Activated CD8-positive, alpha-beta memory T cell treated with anti-CD3 and anti-CD28 coated beads for 48 hours (primary cell): Measurements from ENCODE around the gene CAPS.

Source experiments
- DNase-seq, 3 experiments: peaks; one replicate each; pipeline ENCODE4 v3.0.0-alpha.2; 2020; ENCODE audit warnings: low read depth in 2 of 3, low spot score in 2 of 3

CAPS gene

DNA sequence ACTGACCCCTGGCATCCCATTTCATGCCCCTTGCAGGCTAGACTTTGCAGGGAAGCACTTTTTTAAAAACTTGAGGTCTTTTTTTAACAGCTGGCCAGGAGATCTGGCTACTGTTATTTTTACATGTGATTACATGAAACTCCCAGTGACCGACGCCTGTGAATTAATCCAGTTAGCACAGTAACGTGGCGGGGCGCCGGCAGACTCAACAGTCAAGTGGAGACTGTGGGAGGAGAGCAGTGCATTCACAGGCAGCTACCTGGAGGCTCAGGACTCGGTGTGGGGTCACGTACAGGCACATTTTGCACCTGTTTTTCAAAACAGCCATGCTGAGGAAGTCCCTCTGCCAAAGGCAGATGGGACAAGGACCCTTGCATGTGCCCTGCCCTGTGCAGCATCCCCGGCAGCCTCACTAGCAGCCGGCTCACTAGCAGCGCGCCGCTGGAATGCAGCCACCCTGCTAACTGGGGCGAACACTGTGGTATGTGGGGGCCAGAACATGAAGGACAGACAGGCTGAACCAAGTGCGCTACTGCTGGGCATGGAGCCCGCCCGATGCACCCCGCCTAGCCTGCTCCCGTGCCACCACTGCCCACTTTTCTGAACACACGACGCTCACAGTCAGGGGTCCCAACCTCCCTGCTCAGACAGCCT is 18.7 kb downstream of the CAPS start:
- DNase-seq: no peak

DNA sequence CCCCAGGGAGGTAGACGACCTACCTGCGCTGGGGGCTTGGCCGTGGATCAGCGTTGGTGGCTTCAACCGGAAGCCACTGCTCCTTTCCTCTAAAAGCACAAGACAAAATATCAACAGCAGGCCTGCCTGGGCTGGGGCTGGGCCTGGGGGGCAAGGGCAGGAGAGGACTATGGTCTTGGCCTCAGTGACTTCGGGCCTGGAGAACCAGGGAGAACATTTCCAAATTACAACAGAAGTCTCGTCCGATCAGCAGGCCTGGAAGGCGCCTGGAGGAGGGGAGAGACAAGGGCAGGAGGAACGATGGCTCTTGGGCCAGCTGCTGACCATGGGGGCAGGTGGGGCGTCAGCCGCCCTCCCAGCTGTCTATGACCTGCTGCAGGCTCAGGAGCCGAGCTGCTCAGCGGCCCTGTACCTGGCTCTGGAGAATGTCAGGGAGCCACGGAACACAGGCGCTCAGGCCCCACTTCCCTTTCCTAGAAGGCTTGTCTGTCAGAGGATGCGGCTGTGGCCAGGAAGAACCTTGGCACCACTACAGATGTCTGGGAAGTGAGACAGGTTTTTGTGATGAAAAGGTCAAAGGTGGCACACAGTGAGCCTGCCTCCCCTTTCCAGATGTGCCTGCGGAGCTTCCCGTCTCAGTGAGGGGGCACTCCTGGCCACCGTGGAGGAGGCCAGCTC is 19.5 kb downstream of the CAPS start:
- DNase-seq: no peak

DNA sequence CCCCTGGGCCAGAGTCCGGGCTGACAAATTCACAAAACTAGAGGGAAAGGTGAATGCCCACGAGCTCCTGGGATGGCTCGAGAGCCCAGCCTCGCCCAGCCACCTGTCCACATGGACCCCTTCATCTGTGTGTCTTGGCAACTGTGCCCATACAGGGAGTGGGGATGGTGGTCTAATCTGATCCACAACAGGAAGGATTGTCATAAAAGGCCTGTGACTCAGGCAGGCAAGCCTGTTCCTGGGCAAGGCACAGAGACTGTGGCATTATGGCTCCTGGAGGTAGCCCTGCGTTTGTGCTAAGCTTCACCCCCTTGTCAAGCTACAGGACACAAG is 20.0 kb downstream of the CAPS start:
- no peak for DNase-seq

DNA sequence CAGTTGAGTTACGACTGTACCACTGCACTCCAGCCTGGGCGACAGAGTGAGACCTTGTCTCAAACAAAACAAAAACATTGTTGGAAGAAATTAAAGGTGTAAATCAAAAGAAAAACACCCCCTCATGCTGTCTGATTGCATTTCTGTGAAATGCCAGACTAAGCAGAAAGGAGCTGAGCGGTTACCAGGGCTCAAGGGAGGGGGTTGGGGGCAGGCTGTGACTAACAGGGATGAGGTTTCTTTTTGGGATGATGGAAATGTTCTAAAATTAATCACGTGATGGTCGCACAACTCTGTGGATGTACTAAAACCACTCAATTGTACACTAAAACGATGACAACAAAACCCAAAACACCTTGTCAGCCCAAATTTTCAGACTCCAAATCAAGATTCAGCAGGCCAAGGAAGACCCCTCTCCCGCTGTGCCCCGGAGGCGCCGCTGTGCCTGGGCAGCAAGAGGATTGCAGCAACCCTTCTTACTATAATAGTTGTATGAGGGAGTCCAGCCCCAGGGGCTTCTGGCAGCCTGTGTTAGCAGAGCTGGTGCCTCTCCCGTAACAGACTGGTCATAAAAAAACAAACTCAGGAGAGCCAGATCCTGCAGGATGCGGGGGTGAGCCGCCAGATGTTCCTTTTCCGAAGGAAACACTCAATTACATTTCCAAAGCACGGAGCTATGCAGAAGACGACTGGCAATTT is 20.9 kb downstream of the CAPS start:
- no peak for DNase-seq

DNA sequence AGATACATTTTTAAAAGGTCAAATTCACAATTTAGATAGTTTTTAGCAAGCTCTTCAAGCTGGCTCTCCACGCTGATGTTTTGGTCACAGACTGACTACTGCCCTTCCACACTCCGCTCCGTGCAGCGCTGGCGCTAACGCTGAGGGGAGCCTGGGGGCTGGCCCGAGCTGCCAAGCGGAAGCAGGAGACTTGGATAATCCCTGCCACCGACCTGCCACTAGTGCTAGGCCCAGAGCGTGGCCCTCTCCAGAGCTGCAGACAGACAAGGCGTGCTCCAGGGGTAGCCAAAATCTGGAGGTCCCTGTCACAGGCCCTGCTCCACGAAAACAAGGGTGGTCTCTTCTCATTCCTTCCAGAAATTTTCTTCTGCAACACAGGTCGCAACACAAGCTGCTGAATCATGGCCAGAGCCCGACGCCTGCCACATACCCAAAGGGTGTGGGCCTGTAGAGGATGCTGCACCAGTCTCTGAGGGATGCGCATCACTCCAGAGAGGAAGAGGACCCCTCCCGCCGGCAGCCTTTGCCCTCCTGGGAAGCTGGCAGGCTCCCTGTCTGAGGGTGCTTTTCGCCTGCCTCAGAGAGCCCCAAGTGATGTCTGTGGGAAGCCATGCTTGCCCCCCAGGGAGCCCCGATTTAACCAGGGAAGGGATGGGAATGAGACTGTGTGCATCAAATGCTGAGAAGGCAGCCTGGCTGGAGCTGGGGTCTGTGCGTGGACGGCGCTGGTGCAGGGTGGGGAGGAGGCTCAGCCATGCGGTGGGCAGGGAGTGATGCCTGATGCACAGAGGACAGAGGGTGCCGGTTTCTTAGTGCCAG is 21.6 kb downstream of the CAPS start:
- DNase-seq: no peak

DNA sequence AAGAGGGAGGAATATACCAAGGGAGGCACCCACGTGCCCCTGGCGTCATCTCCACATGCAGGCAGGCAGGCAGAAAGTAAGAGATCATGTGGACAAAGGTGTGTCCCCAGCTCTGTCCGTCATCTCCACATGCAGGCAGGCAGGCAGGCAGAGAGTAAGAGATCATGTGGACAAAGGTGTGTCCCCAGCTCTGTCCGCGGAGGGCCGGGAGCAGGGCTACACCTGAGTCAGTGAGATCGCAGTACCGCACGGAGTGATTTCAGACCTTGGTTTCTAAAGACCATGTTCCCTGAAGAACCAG is 22.2 kb downstream of the CAPS start:
- DNase-seq: no peak

DNA sequence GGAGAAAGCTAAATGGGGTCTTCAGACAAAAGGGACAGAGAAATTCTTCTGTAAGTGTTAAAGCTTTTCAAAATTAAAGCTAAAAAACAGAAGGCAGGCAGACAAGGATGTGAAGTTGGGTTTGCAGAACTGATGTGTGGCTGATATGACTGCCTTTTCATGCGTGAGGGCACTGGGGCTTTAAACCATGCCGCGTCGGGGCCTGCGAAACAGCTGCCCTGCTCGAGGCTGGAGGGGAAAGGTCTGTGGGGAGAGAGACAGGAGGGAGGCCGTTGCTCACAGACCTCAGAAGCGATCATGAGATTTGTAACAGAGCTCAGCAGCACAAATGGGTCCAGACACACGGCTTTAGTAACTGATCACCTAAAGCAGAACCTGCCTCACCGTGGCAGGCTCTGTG is 23.5 kb downstream of the CAPS start:
- DNase-seq: no peak

DNA sequence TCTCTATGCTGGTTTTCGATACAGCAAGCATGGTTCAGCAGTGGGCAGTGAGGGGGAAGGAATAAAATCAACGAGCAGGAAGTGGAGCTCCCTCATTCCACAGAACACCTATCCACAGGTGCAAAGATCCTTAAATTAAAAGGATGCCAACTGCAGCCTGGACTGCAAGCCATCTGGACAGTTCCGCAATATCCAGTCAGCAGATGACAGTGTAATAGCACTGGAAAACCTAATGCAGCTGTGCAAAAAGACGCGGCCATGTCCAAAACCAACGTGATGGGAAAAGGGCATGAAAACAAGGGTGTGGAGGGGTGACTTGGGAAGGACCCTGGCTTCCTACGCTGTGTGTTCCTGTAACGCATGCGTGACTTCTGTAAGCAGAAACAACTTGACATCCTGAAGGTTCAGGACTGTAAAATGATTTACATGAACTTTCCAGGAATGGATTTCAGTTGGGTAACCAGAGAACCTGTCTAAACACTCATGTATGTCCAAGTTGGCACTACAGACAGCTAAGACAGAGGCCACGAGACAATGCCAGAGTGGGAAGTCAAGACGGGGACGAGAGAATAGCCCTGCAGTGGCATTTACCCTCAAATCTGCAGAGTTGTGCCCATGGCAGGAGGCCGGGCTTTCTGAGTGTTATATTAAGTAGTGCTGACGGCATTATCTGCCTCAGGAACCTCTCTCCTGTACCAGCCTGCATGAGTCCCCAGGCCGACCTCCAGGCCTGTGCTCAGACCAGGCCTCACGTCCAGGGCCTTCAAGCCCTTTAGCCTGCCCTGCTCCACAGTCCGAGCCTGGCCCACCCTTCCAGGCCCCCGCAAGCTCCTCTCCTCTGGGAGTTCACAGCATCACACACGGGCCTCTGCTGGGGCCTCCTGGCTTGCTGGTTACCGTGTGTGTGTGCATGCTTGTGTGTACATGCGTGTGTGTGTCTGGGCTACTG is 26.5 kb downstream of the CAPS start:
- DNase-seq: no peak

DNA sequence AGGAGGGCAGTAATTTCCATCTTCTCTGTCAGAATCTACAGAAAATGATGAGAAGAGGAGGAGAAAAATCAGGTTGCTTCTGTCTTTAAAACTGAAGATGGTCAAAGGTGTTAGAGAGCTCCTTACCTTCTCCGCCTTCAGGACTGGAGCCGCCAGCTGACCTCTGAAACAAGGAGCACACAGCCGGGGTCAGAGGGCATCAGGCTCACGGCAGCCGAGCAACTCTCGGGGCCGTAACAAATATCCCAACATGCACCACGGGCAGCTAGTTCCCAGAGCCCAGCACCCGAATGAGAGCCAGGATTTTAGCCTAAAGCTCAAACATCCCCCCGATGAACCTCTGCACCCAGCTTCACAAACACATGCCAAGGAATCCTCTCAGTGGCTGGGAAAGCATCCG is 27.6 kb downstream of the CAPS start:
- no peak for DNase-seq

DNA sequence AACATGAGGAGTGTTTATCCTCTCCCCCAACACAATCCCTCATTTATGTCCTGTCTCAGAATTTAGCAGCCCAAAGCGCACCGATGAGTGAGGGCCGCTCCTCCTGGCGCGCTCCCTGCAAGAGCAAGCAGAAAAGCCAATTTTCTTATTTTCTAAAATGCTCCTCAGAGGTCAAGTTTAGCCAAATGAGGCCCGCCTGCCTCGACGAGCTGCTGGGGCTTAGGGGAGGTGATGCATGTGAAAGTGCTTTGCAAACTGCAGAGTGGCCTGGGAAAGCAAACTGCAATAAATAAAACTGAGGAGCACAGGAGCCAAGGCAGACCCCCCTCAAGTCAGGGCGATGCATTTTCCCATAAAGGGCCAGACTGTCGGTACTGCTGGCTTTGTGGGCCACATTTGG is 29.0 kb downstream of the CAPS start:
- no peak for DNase-seq

DNA sequence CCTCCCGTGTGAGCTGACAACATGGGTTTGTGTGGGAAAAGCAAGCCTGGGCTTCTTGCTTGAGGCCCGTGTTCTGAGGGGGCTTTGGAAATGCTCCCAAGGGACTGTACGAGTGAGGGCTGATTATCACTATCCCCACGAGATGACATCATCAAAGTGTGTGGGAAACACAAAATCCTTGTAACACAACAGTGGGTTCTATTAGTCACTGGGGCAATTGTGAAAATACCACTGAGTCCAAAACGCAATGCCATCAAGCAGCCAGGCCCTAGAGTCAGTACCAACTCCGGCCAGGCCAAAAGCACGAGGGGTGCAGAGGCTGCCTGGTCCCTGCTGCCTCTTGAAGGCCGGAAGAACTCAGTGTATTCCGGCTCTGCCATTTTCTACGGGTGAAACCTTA is 29.6 kb downstream of the CAPS start:
- no peak for DNase-seq

DNA sequence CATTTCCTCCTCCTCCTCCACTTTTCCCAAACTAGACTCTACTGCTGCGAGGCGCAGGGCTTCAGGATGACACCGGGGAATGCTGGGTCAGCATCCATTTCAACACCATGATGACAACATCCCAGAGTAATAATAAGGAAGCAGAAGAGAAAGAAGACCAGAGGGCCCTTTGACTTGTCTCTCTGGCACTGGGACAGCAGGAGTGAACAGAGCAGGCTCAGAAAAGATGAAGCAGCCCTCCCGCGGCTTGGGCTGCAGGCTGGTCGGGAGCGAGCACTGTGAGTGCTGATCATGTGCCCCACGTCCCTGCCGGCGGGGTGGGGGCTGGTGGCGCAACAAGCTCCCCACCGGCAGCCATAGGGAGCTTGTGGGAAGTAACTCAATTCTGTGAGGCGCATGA is 33.4 kb downstream of the CAPS start:
- DNase-seq: no peak

DNA sequence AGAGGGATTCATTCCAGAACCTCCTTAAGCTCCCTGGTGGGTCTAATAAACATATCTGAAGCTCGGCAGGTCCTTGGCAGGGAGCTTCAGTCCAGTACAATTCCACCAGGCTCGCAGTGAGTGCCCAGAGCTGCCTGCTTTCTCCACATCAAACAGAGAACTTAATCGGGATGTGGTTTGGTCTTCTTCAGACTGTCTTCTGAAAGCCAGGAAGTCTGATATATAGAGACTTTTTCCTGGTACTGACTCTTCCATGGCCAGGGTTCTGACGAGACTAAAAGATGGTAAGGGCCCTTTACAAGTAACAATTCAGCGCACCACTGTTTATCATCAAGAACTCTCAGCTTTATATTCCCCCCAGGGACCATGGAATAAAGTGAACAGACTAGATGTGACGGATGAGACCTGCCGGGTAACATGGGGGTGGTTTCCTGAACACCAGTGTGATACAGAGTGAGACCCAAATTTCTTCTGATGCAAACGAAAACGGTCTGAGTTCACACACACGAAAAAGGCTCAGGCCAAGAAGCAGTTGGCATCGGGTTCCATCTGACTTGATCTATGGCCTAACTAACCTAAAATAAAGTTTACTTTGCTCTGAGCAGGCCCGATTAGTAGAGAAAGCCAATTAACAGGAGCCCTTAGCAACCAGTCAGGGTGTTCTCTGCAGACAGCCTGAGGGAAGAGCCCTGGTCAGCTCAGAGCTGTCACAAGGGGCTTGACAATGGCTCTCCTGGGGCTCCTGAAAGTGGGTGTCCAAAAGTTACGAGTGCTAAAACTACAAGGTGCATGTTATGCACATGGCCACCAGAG is 34.9 kb downstream of the CAPS start:
- DNase-seq: no peak

DNA sequence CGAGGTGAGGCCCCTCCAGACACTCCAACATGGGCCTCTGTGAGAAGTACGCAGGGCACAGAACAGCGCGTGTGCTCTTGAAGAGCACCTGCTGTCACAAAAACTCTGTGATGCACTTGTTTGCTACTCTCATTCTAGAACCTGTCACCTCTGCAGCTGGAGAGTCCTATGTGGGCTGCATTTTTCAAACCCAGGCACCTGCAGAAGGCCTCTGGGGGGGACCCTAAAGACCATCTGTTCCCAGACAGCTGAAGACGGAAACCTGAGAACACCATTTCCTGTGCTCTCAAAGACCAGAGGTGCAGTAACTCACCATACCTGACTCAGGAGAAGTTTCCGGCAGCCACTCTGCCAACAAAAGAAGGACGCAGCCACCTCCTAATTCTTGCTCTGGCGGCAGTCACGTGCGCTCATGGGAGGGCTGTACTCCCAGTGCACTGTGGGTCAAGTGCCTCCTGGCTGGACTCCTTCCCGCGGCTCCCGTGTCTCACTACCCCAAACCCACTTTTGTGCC is 35.8 kb downstream of the CAPS start:
- no peak for DNase-seq

DNA sequence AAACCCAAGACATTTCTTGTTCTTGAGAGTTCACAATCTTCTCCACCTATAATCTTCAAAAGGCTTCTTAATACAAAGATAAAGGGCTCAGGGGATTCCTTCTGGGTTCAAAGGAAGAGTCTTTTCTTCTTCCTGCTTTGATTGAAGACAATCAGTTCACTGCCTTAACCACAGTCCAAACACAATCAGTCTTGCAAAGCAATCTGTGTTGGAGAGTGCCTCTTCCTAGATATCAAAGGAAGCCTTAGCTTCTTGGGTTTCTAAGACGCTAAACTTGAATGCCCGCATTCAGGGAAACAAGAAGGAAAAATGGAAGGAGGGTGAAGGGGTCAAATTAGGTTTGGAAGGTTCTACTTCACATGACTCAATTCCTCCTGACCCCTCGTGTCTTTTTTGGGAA is 36.7 kb downstream of the CAPS start:
- DNase-seq: no peak

DNA sequence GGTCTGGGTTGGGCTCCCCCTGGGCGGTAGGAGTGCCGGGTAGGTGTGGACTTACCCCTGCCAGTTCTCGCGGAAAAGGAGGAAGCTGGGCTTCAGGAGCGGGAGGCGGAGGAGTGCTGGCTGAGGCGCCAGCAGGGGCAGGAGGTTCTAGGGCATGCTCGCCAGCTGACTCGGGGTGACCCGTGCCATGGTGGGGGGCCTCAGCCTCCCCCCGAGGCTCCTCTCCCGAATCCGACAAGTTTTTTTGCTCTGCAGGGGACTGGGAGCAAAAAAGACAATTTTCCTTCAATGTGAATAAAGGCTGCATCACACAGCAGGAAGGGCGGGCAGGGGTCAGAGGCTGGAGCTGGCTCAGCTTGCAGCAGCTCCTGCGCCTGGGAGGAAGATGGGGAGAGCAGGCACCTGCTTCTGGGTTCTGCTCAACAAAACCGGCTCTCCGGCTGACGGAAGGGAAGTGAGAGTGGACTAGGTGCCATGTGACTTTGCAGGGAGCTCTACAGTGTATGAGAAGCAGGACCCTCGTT is 37.3 kb downstream of the CAPS start:
- no peak for DNase-seq

DNA sequence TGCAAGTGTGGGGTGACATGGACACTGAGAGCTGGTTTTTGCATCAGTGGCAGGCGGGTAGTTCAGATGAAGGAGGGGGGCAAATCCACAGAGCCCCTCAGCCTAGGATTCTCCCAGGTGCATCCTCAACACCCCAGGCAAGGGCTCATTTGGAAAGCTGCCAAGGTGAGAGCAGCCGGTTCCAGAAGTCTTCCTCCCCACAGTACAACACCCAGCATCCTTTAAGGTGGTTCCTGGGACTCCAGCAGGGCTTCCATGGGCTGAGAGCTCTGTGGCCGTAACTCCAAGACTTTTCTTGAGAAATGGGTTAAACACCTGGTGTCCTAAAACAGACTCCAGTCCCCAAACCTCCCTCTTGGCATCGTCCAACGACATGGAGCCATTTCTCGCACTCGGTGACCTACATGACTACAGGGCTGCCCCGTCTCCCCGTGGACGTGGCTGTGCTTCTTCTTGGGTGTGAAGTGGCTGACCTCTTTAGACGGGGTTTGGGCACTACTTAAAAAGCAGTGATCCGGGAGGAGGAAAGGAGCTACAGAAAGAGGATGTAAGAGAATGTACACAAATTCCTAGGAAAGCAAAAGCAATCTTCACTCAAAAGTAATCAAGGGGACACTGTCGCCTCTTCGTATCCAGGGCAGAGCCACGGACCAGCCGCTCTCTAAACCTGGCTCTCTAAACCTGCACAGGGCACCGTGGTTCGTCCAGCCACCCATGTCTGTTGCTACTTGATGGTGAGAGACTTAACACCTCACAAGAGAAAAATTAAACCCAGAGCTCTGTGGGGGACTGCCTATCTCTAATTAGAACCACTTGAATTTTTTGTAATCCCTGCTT is 38.4 kb downstream of the CAPS start:
- no peak for DNase-seq

DNA sequence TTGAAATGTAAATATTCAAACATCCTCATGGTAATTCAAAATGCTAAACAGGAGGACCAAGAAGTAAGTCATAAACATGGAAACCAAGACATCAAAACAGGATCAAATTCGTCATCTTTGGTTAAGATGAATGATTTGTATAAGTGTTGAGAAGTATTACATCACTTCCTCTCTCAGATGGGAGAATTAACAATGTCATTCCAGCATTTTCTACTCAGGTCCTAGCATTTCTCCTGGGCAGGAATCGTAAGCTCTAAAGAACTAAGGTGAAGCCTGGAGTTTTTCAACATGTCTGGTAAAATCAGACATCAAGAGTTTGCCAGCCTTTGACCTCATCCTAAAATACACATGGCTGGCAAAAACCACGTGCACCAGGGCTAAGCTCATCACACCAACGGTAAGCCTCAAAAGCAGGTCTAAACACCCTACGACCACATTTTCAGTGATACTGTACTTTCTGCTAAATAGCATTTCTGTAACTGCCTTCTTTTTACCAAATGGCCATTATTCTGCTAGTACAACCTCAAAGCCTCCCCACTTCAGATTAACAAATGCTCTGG is 39.1 kb downstream of the CAPS start:
- DNase-seq: no peak
